ENCODE measurements around the gene ZCCHC24.

GRCh38 chr10:79346012-79346340, 99.4 kb downstream of the ZCCHC24 start:
- TF ChIP-seq CTCF (conservative IDR thresholded peaks at IDR 0.05) (no peak), EZH2 (IDR thresholded peaks at IDR 0.05; ENCODE audit: low read depth) (no peak)

Data from PC-9 (cell line).